ENCODE results near the gene ASGR2.
"Not testable (repeated sequence)": the region's sequence is repeated elsewhere in the genome, so short reads cannot be mapped to it uniquely, and the experiment has no call there.

ASGR2 gene

DNA sequence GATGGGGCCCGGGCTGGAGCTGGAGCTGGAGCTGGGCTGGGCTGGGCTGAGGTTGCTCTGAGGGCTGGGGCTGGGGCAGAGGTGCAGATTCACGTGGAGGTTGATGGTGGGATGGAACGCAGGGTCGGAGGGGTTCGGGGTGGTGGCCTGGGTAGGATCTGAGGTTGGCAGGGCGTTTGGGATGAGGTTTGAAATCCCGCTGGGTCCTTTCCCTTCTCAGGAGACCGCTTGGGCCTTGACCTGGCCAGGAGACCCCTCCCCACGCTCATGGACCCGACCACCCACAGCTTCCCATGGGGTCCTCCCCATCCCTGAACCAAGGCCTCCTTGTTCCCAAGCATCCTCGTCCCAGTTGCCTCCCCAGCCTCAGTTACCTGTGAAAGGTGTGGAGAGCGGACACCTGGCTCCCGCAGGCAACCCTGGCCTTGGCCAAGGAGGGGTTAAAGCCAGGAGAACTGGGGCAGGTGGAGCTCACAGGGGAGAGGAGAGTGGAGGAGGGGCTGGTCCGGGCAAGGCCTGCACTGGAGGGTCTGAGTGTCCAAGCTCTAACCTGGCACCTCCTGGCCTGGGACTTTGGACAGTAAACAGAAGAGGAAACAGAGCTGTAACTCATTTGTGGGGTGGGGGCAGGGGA is at the start of gene ASGR2:
Gene ASGR2, minus strand, starts transcription at position 582 of the 634 bp plus-strand sequence. CDS start 582 bp downstream, outside the sequence.
- DNase-seq, result no peak

- DNase-seq, result not testable (repeated sequence)
These were observed 44.9 kb upstream of the ASGR2 start for GRCh38 chr17:7159571-7159970.

GRCh38 chr17:7158424-7158823 is 43.8 kb upstream of the ASGR2 start:
- DNase-seq, result not testable (repeated sequence)

DNA sequence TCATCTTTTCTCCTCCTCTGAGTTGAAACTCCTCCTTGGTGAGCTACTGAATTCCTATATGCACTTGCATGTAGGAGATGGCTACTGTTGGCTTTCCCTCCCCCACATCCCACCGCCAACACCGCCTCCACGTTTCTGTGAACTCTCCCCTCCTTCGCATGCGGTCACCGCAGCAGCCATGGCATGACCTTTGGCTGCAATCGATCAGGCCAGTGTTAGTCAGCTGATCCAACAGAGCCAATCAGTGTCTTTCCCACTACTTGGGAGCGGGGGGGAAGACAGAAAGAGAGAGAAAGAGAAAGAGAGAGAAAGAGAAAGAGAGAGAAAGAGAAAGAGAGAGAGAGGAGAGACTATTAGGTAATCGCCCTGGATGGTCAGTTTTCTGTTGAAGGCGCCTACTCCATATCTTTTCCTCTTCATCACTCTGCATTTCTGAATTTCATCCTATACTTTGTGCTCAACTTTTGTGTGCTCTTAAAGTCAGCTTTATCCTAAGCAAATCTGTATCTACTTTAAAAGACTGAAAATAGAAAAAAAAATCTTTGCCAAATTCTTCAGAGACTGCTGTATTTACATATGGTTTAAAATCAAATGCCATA is 41.8 kb upstream of the ASGR2 start:
- DNase-seq, result no peak

- no peak for DNase-seq
These were observed 33.1 kb upstream of the ASGR2 start for GRCh38 chr17:7147772-7148171.

GRCh38 chr17:7146115-7146514 is 31.5 kb upstream of the ASGR2 start:
- no peak for DNase-seq

GRCh38 chr17:7144213-7144612 is 29.6 kb upstream of the ASGR2 start:
- DNase-seq, result no peak

- DNase-seq, result no peak
These were observed 27.2 kb upstream of the ASGR2 start for GRCh38 chr17:7141824-7142223.

DNA sequence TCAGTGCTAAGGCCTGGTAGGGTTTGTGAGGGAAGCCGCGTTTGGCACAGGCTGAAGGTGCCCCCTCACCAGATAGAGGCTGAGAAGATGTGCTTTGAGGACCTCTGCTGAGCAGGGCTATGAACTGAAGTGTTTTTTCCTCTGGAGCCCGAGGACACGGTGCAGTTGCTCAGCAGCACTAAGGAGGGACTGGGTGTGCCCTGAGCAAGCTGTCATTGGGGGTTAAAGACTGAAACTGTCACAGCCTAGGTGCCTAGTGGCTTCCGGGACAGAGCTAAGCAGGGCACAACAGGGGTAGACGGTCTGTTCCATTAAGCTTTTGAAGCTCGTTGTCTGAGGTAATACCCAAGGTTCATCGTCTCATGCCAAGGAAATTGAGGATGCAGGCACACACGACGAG is 24.8 kb upstream of the ASGR2 start:
- DNase-seq, result no peak

- DNase-seq, result no peak
These were observed 24.3 kb upstream of the ASGR2 start for GRCh38 chr17:7138800-7139381.

DNA sequence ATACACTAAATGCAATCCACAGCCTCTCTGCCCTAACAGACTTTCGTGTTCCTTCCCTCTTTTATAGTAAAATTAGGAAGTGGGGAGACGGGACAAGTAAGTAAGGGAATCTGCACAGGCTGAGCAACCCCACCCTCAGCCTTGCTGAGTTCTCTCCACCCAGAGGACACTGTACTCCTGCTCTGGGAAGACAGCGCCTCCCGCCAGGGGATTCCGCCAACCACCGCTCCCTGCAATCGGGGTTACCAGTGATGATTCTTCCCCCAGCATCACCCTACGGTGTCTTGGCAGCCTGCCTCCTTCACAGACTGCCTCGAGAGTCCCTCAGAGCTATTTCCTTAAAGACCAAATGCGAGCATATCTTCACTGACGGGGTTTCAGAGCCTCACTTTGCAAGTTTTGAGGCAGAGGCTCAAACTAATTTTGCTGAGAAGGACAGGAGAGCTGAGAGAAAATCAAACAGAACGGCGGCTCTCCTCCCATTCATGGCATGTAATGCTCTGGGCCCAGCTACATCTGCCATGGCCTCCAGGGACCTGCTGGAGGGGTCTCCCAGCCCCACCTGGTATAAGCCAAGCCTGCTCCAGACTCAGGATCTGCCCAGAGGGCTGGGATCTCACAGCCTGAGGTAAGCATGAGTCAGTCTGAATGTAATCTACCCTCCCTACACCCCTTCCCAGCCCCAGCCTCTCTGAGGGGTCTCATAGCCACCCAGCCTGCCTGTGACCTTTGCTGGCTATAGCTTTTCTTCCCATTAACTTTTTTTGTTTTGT is 22.7 kb upstream of the ASGR2 start:
- DNase-seq, result no peak

DNA sequence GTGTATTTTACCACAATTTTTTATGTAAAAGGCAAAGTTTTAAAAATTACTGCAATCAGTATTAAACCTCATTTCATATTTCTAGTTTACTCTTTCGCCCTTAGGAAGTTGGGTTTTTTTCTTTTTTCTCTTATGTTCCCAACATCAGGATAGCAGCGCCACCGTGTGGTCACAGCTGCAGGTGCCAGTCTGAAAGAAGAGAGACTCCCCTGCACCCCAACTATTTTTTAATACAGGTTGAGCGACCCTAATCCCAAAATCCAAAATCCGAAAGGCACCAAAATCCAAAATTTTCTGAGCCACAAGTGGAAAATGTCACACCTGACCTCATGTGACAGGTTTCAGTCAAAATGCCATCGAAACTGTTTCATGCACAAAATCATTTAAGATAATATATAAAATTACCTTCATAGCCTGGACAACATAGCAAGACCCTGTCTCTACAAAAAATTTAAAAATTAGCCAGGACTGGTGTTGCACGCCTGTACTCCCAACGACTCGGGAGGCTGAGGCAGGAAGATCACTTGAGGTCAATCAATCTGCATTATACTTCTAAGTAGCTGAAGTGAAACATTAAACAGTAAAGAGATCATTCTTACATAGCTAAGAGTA is 21.8 kb upstream of the ASGR2 start:
- peak in 5 of 14 donors; percentile 7 to 38 (median 22) for DNase-seq

GRCh38 chr17:7133916-7134315 is 19.3 kb upstream of the ASGR2 start:
- DNase-seq, result no peak

DNA sequence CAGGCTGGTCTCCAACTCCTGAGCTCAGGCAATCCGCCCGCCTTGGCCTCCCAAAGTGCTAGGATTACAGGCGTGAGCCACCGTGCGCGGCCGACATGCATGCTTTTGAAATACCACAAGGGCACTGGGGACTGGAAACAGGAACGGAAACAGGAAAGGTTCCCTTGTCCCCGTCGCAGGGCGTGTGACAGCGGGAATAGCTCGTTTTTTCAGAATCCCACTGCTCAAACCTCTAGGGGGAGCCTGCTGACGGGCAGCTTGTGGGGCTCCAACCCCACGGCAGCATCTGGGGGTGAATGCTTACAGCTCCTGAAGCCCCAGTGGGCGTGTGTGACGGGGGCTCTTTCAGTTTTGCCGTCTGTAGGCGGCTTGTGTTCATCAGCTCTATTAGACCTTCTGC is 18.8 kb upstream of the ASGR2 start:
- DNase-seq, result peak in 1 of 14 donors; percentile 11

DNA sequence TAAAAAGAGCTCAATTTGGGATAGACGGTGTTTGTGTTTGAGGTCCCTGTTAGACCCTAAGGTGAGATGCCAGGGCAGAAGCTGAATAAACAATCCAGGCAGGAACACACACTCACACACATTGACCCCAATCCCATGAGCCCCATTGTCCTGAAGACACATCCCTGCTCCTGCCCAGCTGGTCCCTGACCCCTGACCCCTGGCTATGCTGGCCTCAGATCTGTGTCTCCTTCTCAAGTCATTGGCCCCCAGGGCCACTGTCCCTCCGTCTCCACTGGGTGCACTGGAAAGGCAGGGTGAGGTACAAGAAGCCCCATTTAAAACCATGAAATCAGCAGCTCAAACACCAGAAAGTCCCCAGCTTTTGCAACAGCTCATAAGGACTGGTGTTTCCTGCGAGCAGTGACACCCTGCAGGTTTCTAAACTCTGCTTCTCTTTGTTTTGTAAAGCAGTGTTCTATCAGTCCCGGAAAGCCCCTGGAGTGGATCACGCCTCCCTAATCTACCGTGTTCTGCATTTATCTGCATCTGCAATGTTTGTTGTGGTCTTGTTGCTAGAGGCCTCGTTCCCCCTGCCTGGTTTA is 18.0 kb upstream of the ASGR2 start:
- no peak for DNase-seq

GRCh38 chr17:7131423-7131791 is 16.8 kb upstream of the ASGR2 start:
- no peak for DNase-seq

GRCh38 chr17:7130621-7131422 is 16.2 kb upstream of the ASGR2 start:
- peak in 1 of 14 donors; percentile 46 for DNase-seq

- DNase-seq, result no peak
These were observed 14.7 kb upstream of the ASGR2 start for GRCh38 chr17:7129311-7129710.

DNA sequence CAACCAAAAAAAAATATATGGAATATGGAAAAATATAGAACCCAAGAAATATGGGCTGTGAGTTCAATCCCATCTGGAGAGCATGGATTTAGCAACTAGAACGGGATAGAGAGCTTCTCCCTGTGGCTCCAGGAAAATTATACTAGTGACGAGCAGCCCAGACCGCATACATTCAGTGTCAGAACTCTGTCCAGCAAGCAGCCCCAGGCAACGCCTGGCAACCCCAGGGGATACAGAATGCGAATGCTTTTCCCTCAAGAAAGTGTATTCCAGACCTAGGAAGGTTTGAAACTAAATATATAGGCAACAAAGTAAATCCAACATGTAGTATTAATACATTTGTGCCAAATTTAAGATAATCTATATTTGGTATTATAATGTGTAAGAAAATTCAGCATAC is 13.5 kb upstream of the ASGR2 start:
- DNase-seq, result no peak

GRCh38 chr17:7127501-7127900 is 12.9 kb upstream of the ASGR2 start:
- DNase-seq, result not testable (repeated sequence)

GRCh38 chr17:7126386-7126785 is 11.8 kb upstream of the ASGR2 start:
- not testable (repeated sequence) for DNase-seq

DNA sequence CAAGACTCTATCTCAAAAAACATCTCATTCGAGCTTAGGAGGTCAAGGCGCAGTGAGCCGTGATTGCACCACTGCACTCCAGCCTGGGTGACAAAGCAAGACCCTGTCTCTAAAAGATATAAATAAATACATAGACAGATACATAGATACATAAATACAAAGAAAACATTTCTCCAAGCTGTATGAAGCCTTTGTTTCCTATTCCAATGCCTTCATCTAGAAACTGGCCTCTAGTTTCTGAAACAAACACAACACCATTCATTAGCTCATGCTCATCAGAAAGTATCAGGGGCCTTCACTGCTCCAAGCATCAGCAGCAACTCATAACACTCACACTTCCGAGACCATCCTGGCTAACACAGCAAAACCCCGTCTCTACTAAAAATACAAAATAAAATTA is 10.3 kb upstream of the ASGR2 start:
- no peak for DNase-seq
